NK-92 treated with Interleukin-12 subunit alpha and Interleukin-12 subunit beta, amount 100 ng/mL, for 24 hours (cell line): ENCODE results near the gene CAMK2G.

Experiments used
- DNase-seq: peaks from one replicate; lab custom pipeline; 2025; lab: John Stamatoyannopoulos, UW

The CAMK2G gene

GRCh38 chr10:73879296-73880173 lies 5.2 kb upstream of the CAMK2G start:
- DNase-seq: peak; percentile 79

DNA sequence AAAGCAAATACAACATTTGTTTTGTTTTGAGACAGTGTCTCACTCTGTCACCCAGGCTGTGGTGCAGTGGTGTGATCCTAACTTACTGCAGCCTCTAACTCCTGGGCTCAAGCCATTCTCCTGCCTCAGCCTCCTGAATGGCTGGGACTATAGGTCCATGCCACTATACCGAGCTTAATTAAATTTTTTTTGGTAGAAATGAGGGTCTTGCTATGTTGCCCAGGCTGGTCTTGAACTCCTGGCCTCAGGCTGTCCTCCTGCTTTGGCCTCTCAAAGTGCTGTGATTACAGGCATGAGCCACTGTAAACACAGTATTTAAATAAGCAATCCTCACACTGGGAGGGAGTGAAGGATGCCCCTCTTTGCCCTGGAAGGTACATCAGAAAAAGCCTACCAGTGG lies 4.0 kb upstream of the CAMK2G start:
- DNase-seq: no peak

DNA sequence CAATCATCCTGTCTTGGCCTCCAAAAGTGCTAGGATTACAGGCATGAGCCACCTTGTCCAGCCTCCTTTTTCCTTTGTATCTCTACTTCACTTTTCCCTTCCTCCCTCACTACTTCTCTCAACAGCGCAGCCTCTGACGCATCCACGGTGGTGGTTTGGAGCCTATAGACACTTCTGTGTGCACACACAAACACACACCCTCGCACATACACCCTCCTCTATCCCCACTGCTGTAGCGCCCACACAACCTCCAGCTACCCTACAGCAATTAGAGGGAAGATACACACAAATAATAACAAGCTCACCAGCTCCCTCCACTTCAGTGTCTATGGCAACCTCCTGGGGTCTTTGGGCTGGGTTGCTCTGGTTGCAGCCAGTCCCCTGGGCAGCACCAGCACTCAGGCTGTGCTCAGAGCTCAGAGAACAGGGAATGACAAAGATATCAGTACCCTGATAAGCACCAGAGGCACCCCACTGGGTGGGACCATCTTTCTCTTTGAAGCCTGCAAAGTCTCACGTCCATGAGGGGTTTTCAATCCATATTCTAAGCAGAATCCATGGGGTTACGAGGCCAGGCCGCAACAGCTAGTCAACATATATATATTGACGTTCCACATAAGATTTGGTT lies 3.3 kb upstream of the CAMK2G start:
- DNase-seq: no peak

- no peak for DNase-seq
Observed at GRCh38 chr10:73876971-73877370, 2.6 kb upstream of the CAMK2G start.

DNA sequence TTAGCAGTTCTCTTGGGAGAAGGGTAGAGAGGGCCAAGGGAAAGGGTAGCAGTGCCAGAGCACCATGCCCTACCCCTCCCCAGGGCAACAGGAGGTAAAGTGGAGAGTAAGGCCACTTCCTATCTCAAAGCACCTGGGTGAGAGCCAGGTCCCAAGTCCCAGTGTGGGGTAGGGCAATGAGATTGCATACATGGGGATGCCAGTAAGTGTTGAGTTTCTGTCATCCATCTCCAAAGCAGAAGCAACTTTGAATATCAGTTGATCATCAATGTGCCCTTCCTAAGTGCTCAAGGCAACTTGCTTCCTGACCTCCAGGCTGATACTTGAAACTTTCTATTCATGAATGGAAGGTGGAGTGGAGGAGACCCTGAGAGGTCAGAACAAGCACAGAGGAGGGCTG lies 2.2 kb upstream of the CAMK2G start:
- DNase-seq: no peak

- no peak for DNase-seq
Observed at GRCh38 chr10:73876157-73876556, 1.8 kb upstream of the CAMK2G start.

DNA sequence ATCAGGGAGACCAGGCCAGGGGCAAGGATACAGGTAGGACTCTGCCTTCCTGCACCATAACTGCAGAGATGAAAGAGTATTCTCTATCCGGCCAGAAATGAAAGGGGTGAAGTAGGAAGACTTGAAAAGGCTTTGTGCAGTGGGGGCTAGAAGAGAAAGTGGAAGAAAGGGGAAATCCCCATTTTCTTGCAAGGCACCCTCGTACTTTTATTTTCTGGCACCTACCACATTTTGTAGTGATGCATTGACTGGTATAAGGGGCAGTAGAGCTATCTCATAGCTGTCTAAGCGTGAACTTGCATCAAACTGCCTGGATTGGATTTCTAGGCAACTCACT lies 752 bp upstream of the CAMK2G start:
- DNase-seq: peak; percentile 16

DNA sequence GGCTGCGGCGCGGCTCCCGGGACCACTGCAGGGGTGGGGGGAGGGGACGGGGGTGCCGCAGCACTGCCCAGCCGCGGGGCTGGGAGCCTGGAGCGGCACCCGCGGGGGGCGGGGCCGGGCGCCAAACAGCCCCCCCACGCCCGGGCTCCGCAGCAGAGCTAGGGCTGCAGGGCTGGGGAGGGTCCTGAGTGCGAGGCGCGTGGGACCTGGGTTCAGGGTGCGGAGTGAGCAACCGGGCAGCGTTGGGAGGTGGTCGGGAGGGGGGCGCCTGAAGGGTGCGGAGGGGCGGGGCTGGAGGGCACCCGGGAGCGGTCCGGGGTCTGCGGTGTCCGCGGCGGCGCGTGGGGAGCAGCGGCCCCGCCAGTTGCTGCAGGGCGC lies 528 bp downstream of the CAMK2G start:
- DNase-seq: no peak

DNA sequence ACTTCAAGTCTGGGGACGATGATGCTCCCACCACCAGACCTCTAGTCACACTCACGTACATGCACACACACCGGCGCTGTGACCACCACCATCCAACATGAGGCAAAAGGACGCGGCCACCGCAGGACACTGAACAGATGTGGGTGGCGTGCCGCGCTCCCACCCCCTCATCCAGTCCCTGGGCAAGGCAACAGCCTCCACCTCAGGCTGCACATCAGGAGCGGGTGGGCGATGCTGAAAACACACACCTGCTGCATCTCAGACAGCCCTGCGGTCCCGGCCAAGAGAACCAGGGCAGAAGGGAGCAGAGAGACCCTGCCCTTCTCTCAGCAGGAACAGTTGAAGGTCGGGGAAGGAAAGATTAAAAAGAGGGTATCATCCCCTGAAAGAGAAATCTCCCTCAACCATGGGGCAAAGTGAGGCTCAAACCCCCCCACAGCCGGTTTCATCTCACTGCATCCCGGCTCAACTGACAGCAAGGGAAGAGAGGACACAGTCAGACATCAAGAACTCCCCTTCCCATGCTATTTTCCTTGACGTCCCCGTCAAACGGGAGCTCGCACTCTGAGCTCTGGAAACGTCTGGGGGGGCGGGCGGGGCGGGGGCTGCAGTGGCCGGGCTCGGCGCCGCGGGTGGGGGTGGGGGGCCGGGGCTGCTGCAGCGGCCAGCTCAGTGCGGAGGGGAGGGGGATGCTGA lies 1.1 kb downstream of the CAMK2G start:
- DNase-seq: no peak

DNA sequence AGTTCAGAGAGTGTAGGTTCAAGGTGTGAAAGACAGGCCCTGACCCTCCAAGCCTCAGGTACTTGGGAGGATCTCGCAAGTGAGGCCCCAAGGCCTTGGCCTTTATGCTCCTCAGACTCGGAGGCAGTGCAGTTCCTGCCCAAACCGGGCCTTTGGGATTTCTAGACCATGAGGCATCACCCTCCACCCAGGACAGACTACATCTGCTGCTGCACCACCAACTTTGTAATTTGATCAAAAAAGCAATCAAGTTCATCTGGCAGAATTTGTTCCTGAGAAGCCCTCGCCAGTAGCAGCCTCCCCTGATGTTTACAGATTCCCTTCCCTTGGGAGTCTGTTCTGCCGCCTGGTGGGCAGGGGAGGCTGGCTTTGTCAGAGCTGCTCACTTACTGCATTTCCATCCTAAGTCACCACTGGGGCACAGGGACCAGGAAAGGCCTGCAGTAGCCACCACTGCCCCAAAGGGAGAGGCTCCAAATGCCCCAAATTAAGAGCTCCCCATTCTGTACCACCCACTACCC lies 2.1 kb downstream of the CAMK2G start:
- DNase-seq: no peak

- no peak for DNase-seq
Observed at GRCh38 chr10:73871295-73872189, 2.8 kb downstream of the CAMK2G start.

GRCh38 chr10:73868655-73869195 lies 5.6 kb downstream of the CAMK2G start:
- no peak for DNase-seq

DNA sequence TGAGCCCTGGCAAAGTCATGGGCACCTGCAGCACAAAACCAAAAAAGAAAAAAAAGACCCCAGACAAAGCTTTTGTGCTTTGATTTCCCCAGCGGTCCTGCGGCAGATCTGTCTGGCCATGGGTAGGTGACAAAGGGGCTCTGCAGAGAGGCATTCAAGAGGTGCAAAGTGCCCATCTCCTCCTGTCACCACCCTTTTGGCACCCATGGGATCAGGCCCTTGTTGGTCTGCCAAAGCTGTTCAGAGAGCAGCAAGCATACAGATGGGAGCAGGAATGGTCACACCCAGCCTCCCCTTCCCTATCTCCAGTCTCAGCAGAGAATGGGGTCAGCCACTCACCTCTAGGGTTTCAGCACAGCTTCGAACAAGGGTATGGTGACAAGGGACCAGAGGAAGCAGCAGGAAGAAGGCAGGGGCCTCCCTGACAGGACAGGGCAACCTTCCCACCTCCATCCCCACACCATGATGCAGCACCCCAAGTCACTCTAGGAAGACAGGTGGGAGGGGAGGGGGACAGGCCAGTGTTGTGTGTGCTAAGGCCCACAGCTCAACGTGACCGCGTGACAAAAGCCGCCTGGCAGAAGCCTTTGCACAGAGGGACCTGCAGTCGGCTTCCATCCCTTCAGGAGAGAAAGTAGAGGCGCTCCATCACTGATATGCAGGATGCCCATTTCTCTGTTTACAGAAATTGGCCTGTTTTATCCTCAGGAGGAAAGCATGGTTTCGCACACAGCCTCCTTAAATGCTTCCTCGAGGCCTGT lies 6.3 kb downstream of the CAMK2G start:
- DNase-seq: no peak

- DNase-seq: no peak
Observed at GRCh38 chr10:73867126-73867807, 7.1 kb downstream of the CAMK2G start.

DNA sequence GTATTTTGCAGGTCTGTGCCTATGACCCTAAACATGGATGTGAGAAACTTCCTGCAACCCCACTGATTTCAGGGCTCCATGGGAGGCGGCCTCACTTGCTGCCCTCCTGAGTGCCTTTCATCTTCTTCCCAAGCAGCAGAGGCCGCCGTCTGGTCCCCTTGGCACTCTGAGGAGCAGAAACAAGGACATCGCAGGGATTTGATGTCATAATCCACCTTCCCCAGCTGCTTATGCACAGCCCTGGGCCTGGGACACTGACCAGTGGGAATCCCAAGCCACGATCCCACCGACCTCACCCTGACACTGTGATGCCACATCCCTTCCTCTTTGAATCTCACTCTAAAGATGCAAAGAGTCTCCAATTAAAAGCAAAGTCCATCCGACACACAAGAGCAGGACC lies 7.7 kb downstream of the CAMK2G start:
- no peak for DNase-seq

- peak; percentile 68 for DNase-seq
Observed at GRCh38 chr10:73865459-73866442, 8.6 kb downstream of the CAMK2G start.

GRCh38 chr10:73865107-73865458 lies 9.3 kb downstream of the CAMK2G start:
- no peak for DNase-seq

DNA sequence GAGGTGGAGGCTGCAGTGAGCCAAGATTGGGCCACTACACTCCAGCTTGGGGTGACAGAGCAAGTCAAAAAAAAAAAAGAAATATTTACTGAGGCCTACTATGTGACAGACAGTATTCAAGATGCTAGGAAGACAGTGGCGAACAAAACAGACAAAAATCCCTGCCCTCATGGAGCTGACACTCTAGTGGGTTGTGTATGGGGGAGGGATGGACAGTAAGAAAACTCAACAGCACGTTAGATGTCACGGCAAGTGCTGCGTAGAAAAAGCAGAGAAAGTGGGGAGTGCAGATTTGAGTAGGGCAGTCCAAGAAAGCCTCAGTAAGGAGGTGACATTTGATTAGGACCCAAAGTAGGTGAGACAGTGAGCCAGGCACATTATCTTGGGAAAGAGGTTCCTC lies 10.1 kb downstream of the CAMK2G start:
- no peak for DNase-seq
